GM19463 (cell line): ENCODE measurements around the gene MBNL2.

Source experiments
- ATAC-seq: cut with Tn5 transposase; IDR thresholded peaks from one replicate; pipeline ENCODE4 v1.9.1; 2021; ENCODE audit warnings: mild to moderate bottlenecking, moderate library complexity; ENCODE audit not compliant: unreplicated experiment

MBNL2 gene

DNA sequence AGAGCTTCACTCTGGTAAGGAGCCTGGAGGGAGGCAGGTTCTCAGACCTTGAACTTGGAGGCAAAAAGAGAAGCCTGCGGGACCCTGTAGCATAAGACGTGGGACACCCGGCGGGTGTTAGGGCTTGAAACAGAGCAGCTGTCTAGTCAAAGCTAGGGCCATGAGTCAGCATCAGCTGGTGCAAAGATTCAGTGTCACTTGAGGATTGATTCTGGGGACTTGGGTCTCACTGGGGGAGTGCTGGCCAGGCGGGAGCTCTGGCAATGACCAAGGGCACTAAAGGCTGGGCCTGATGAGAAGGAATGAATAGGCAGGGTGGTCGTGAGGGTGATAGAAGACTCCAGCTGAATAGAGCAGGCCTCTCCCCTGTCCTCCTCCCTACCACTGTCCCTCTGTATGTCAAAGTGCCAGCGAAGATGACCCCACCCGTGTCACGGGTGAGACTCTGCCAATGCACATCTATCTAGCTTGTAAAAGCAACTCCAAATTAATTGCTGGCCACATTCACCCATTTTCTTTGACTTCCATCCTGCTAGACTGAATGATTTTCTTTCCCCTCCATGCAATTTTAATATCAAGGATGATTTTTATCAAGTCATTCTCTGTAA is 97.1 kb downstream of the MBNL2 start:
- ATAC-seq, result peak; percentile 21

DNA sequence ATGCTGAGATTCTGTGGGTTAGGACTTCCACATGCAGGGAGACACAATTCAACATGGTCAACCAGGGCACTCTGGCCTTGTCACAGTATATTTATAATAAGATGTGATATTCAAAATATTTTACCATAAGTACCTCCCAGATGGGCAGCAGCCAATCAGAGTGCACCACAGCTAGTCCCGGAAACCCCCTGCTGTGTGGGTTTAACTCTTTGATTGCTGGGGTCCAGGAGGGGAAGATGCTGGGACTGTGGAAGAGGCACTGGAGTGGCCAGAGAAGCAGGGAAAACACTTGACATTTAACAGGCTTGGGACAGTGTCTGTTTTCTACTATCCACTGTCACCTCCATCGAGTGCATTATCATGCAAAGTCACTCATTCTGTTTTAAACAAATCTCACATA is 99.0 kb downstream of the MBNL2 start:
- ATAC-seq, result no peak

DNA sequence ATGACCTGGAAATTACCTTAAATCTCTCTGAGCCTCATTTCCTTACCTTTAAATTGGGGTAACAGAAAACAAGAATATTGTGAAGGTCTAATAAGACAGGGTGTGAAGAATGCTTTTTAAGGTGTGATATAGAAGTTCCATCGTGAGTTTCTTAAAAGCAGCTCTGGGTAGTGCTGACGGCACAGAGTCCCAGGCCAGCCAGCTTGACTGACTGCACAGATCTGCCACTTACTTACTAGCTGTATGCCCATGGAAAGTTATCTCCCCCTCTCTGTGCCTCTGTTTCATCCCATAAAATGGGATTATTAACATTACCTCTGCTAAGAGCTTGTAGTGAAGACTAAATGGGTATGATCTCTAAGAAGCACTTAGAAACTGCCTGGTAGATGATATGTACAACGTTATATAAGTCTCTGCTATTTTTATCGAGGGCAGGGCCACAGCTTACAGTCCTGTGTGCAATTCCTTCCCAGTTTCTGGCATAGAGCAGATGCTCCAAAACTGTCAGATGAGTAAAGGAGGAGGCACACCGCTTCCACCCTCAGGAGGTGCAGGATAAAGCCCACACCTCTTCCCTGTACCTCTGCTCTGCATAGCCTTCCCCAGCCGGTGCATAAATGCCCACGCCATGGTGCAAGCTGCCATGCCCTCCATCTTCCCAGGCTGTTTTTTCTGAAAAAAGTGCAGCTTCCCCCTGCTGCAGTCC is 99.6 kb downstream of the MBNL2 start:
- no peak for ATAC-seq

DNA sequence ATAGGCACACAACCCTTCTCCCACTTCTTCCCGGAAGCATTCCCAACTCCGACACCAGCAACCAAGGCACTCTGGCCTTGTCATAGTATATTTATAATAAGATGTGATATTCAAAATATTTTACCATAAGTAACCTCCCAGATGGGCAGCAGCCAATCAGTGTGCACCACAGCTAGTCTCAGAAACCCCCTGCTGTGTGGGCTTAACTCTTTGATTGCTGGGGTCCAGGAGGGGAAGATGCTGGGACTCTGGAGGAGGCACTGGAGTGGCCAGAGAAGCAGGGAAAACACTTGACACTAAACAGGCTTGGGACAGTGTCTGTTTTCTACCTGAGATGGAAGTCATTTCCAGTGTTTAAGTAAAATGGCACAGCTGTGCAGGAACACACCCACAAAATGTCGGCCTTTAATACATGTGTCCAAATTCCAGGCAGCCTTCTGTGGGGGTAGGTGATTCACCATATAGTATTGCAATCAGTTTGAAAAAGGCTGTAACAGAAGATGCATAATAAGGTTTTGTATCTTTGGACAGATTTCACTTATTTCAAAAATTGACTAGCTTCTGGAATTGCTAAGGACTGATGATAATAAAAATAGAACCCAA is 100.7 kb downstream of the MBNL2 start:
- no peak for ATAC-seq

DNA sequence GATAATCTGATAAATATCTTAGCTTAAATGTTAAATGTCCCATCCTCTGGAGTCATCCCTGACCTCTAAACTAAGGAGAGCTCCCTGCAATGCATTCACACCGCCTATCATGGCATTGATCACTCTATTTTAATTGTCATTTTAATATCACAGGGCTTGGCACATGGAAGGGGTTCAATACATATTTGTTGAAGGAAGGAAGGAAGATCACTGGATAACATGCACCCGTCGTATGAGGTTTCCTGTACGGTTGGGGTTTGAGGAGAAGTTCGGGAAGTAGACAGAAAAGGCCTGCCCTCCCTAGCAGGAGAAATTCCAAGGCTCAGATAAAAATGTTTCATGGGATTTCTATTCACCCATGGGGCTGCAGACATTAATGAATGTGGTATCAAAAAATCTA is 102.0 kb downstream of the MBNL2 start:
- no peak for ATAC-seq

DNA sequence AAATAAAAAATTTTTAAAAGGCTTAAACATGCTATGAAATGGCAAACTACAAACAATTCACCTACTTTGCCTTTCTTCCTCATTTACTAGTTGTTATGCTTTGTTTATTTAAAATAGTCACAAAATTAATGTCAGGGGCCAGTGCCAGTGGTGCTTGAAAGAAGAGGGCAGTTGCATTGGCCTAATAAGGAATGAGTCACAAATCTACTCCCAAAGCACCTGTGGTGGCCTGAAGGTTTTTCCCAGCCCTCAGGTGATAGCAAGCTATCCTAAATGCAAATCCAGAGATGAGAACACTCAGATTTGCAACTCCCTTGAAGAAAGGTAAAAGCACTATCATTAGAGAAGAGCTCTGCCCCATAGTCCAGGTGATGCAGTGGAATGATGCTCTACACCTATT is 103.6 kb downstream of the MBNL2 start:
- ATAC-seq, result no peak

DNA sequence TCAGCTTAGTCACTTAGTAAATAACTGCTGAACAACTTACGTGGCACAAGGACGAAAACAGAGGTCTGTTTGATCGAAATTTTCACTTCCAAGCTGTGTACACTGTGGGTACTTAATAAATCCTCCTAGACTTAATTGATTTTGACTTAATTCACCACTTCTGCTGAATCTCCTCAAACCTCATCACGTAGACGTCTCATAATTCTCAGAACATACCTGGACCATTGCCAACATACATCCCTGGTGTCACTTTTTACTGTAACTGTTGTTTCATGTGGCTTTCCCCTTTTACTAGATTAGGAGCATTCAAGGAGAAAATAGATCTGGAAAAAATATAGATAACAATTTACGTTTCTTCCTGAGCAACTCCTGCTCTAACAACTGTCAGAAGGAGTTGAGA is 105.0 kb downstream of the MBNL2 start:
- ATAC-seq, result no peak

DNA sequence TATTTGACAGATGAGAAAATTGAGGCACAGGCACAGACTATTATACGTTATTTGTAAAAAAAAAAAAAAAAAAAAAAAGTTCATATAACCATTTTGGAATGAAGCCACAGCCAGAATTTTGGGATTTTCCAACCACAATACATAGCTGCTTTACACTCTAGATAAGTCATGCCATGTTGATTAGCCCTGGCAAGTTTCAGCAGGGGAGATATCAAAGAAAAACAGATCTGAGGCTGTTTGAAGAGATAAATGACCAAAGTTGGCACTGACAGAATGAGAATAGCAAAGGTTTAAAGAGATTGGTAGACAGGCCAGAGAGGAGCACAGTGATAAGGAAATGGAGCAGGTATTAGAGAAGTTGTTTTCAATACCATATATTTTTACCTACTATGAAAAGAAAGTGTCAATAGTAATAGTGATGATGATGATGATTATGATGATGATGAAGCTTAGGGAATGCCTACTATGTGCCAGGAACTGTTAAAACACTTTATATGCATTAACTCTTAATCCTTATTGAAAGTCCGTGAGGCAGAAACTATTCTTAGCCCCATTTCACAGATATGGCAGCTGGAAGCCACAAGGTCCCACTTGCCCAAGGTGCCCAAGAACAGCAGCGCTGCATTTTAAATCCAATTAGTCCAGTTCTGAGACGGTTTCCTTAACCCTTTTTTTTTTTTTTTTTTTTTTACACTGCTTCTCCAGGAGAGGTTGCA is 105.5 kb downstream of the MBNL2 start:
- ATAC-seq, result no peak

DNA sequence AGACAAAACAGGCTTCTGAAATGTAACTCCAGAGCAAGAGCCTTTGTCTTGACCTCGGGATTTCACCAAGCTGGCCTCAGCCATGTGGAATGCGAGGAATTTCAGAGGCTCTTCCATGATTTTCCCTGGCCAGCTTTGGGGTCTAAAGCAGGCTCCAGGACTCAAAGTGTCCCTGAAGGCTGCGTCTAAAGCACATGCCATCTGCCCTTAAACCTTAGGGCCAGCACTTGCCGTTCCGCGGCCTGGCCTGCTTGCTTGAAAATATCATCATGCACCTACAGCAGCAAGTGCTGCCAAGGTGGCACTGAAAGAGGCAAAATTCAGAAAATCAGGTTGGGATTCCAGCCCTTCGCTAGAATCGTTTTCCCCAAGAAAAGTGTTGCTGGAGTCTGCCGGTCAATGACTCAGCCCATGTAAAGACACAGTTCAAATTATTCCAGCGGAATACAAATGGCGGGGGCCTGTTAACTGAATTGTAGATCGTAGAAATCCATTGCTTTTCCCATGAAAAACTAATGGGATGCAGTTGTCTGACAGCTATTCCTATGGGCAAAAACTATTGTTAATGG is 106.2 kb downstream of the MBNL2 start:
- ATAC-seq, result no peak

DNA sequence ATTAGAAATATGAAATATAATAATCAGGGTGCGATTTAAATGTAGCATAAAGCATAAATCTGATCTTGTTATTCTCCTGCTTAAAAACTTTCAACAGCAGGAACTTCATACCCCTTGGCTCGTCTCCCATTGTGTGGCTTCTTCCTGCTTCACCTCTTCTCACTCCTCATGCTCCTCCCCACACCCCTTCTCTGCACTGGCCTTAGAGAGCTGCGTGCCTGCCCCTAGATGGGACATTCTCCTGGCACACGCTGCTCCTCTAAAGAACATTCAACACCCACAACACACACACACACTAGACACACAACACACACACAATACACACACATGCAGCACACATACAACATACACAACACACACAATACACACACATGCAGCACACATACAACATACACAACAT is 107.2 kb downstream of the MBNL2 start:
- ATAC-seq, result no peak

DNA sequence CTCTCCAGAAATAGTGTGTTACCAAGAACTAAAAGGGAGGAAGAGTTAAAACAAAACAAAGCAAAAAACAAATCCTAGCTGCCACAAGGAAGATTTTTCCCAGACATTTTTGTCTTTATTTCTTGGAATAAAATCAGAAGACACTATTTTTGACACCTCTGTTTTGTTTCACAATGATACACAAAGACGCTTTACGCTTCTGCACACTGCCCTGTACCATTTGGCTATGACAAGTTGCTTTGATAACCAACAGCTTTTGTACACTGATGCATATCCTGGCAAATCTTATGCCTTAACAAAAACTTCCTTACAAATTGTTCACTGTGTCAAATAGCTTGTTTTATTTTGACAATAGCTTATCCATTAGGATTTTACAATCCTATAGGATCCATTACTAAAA is 108.3 kb downstream of the MBNL2 start:
- ATAC-seq, result no peak

DNA sequence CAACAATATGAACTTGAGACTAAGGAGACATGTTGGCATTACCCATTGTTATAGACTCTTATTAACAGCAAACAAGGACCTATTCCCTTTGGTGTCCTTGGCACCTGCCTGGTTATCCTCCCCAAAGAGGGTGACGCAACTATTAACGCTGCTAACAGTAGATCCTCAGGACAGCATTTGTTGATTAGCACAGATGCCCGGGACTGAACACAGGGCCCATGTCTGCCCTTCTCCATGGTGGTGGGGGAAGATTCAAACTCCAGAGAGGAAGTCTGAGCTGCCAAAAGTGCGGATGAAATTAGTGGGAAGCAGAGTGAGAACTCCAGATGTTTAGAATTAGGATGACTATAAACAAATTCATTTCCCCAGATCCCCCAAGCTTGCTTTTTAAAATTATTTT is 110.6 kb downstream of the MBNL2 start:
- ATAC-seq, result no peak

DNA sequence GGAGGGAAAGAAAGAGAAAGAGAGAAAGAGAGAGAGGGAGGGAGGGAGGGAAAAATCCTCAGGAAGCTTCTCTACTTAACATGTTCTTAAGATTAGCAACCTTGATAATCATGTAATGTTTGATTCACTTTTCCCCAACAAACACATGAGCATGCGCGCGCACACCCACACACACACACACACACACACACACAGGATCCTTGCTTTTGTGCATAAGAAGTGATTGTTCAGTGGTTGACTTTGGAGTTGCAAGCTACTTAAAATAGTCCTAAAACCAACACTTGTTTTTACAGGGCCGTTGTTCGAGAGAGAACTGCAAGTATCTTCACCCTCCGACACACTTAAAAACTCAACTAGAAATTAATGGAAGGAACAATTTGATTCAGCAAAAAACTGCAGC is 111.8 kb downstream of the MBNL2 start:
- ATAC-seq, result no peak

DNA sequence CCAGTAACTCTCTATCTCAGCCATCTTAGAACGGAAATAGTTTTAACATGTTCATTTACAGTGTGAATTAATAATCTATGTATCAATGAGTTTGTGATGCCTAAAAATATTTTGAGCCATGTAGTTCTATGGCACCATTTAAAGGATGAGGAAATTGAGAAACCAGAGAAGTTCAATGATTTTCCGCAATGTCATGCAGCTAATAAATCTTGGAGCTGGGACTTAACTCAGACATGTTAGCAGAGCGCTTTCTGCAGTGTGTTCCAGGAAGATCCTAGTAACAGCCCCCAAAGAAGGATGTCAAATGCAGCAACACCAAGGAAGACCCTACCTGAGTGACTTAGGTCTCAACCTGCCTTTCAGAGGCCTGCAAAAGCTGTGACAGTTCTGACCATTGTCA is 112.6 kb downstream of the MBNL2 start:
- ATAC-seq, result no peak

DNA sequence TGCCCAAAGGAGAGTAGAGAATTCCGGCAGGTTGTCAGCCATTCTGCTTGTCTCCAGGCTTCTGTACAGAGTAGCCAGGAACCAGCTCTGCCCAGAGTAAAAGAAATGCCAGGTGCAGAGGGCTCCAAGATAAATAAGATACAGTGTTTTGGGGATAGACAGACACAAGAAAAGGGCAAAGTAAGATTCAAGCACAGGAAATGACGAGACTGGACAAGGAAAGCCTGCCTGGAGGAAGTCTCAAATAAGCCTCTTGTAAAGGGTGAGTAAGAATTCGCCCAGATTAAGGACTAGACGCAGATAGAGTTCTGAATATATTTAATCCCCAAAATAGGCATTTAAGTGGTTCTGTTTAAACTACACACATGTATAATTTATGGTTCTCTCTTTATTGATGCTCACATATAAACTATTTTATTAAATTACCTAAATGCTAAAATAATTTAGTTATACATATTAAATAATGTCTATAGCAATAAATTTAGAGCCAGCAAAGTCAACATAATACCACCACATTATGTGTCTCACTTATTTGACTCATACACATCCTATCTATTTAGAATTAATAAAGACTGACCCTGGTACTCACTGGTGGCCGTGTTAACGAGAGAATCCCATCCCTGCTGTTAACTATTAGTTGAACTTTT is 113.5 kb downstream of the MBNL2 start:
- no peak for ATAC-seq

DNA sequence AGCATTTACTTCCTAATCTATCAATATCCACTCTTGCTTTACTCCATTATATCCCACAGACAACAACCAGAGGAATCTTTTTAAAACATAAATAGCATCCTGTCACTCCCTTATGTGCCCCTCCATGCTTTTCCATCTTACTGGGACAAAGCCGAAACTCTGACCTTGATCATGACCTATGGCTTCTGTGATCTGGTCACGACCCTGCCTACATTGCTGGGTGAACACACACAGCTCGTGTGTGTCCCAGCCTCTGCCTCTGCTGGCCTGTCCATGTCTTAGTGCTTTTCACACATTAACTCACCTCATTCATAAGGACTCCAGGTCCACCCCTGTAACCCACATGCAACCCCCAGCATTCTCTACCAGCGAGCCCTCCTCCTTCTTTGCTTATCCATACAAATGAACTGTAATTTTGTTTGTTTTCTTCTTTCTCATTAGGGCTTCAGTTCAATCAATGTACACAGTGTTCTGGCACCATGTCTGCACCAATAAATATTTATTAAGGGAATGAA is 115.9 kb downstream of the MBNL2 start:
- ATAC-seq, result no peak

DNA sequence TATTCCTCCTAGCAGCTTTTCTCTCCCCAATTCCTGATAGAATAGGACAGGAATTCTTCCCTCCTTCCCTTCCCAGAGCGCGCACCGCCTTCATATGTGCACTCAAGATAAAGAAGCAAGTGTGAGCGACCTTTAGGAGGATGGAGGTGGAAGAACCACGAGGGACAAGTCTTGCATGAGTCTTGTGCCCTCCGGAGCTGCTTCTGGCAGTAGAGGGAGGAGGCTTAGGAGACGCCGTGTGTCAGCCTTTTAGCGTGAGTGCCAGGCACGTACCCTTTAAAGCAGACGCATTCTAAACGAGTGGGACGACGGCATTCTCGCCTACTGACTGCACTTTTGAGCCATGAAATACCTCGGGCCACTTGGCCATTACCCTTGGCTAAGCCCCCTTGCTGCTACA is 116.4 kb downstream of the MBNL2 start:
- no peak for ATAC-seq

DNA sequence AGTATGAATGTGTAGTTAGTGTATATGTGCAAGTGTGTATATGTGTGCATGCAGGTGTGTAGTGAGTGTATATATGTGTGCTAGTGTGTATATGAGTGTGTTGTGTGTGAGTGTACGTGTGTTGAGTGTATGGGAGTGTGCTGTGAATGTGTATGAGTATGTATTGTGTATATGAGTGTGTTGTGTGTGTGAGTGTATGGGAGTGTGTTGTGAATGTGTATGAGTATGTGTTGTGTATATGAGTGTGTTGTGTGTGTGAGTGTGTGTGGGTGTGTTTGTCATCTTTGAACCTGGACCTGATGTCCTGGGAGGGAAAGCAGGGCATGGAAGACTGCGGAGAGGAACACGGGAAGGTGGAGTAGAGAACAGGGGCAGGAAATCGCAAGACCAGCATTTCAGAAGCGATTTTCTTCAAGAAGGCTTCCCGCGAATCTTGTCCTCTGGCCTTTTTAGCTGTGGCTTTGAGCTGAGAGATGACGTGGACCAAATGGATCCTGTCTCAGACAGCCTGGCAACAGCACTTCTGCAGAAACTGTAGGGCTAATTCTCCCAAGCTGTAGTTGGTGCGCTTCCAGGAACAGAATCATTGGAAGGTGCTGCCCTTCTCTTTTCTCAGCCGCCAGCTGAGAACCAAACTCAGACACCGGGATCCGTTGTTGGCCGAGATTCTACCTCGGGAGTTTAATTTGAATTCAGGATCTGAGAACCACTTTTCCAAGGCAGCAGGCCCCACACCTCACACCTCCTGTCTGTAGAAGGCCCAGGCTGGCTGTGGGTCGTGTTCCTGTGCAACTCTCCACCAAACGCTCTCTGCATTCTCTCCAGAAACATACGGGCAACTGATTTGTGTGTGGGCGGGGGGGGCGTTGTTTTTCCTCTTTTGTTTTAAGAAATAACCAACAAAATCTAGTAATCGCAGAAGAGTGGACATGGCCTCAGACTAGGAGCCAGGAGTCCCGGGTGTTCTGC is 117.2 kb downstream of the MBNL2 start:
- ATAC-seq, result no peak

DNA sequence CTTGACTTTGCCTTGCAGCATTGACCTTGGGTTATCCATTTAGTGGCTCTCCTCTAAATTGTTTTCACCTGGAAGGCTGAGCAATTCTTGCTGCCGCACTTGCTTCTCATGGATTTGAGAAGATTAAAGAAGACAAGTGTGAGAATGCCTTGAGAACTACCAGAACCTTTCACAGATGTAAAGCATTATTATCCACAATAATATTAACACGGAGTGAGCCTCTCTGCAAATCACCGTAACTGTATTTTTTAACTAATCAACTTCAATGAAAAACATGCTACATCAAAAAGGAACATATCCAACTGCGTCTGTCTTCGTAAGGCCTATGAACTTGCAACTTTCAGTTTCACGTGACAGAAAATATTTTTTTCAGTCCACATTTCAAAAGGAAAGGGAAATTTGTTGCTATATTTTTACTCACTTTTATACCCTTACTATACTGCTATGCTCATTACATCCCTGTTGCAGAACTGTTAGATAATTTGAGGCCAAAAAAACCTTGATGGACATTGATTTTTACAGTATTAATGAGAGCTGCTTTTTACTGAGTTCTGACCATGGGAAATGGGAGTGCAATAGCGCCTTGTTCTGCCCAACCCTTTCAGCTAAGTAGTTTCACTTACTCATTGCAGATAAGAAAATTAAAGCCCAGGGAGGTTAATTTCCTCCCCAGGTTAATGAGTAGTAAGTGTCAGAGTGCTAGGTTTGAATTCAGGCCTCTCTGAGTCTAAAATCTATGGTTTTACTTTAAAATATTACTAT is 118.0 kb downstream of the MBNL2 start:
- peak; percentile 57 for ATAC-seq
